ENCODE results near the gene CCDC192.
"Not testable (repeated sequence)": the region's sequence is repeated elsewhere in the genome, so short reads cannot be mapped to it uniquely, and the experiment has no call there.

The CCDC192 gene

DNA sequence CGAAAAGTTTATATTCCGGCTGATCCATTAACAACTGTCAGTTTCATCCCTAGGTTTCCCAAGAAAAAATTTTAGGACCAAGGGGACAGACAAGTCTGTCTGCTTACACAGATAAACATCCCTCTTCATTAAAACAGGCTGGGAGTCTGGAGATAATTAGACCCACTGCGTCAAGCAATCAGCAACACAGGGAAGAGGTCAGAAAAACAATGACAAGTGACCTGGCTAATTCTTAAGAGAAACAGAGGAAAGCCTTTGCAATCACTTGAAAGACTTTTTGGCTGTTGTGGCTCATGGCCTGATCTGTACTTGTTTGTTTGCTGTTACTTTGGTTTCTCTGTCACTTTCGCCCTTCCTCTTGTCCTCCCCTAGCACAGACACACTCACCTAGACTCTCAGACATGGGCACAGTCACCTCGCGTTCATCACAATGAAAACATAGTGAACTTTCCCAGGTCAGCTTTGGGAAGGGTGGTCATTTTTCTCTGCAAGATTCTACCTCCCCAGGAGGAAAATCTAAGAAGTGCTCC lies 2.9 kb upstream of the CCDC192 start:
- no peak for DNase-seq

GRCh38 chr5:127702434-127702833 lies 757 bp upstream of the CCDC192 start:
- no peak for DNase-seq

DNA sequence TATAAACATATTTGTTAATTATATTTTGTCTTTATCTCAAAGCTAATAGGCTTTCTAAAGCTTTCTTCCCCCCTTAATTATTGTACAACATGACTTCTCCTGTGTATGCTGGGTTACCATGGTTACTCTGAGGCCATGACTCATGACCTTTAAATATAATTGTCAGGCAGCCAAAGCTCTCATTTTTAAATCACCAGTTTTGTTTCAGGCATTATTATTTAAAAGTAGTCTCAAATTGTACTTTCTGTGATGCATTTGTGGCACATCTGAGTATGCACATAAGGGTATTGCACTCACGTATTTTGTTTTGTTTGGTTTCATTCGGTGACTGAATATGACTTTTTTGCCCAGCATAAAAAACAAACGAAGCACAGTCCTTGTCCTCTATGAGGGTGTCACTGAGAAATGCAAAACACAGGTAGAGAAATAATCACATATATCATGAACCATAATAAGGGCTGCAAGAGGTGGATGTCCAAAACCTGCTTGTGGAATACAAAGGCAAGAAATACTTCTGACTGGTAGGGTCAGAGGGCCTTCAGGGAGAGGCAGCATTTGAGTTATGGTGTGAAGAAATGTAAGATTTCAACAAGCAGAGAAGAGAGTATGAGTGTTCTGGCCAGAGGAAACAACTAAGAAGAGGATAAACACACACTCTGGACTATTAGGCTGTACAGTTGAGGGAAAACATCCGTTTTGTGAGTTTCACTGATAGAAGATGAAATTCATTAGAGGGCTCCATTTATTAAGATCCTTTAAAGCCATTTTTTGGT lies 2.1 kb downstream of the CCDC192 start:
- no peak for DNase-seq

DNA sequence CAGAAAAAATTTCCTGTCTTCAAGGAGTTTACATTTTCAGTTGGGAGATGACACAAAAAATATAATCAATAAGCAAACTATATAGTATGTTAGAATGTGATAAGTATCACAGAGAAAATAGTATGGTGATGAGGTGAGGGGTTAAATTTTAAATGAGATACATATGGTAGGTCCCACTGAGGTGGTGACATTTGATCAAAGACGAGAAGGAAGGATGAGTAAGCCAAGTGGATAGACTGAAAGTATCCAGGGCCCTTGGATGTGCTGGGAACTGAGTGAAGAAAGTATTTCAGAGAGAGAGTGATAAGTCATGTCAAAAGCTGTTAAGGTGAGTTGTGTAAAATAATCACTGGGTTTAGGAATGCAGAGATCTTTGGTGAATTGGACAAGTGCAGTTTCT lies 3.5 kb downstream of the CCDC192 start:
- DNase-seq, result no peak

GRCh38 chr5:127707209-127707608 lies 4.0 kb downstream of the CCDC192 start:
- no peak for DNase-seq

DNA sequence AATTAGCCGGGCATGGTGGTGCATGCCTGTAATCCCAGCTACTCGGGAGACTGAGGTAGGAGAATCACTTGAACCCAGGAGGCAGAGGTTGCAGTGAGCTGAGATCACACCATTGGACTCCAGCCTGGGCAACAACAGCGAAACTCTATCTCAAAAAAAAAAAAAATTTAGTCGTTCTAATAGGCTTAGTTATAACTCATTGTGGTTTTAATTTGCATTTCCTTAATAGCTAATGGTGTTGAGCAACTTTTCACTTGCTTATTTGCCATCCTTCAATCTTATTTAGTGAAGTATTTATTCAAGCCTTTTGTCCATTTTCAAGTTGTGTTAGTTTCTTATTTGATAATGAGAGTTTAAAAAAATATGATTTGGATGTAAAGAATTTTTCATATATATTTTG lies 9.9 kb downstream of the CCDC192 start:
- DNase-seq, result not testable (repeated sequence)

GRCh38 chr5:127718181-127718580 lies 15.0 kb downstream of the CCDC192 start:
- no peak for DNase-seq

DNA sequence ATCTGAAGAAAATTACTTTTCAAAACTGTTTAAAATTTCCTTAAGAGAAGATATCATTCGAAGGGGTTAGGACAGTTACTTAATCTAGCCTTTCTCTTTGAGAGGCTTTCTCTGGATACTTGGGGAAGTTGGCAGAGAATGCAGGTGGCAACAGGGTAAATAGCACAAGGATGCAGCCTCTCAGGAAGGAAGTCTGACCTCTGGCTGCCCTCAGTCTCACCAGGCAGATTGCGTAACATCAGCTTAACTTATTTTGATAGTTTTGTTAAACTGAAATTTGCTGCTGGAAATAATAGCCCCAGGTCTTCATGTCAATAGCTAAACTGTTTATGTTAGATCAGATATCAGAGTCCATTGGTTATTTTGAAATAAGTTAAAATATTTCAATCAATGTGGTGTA lies 20.4 kb downstream of the CCDC192 start:
- DNase-seq, result no peak

- DNase-seq, result no peak
These were observed 22.5 kb downstream of the CCDC192 start for GRCh38 chr5:127725673-127726072.

- no peak for DNase-seq
These were observed 29.8 kb downstream of the CCDC192 start for GRCh38 chr5:127732963-127733362.

DNA sequence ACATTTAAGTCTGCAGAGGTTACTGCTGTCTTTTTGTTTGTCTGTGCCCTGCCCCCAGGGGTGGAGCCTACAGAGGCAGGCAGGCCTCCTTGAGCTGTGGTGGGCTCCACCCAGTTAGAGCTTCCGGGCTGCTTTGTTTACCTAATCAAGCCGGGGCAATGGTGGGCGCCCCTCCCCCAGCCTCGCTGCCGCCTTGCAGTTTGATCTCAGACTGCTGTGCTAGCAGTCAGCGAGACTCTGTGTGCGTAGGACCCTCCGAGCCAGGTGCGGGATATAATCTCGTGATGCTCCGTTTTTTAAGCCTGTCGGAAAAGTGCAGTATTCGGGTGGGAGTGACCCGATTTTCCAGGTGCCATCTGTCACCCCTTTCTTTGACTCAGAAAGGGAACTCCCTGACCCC lies 36.2 kb downstream of the CCDC192 start:
- DNase-seq, result not testable (repeated sequence)

DNA sequence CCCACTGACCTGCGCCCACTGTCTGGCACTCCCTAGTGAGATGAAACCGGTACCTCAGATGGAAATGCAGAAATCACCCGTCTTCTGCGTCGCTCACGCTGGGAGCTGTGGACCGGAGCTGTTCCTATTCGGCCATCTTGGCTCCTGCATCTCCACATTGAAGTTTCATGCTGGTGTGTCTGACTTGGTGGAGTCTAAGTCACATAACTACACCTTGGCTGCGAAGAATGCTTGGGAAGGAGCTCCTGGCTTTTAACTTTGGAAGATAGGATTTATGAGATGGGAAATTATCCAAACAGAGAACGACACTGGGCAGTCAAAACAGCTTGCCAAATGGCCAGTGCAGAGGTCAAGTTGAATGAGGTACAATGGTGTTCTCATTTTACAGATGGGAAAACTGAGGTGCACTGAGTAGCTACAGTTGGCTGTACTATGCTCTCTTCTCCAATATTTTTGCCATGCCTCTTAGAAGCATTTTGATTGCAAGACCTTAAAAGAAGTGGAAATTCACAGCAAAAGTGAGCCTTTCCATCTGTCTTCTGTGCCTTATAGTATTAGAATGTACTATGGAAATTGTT lies 36.7 kb downstream of the CCDC192 start:
- DNase-seq, result no peak

GRCh38 chr5:127741412-127741811 lies 38.2 kb downstream of the CCDC192 start:
- no peak for DNase-seq

DNA sequence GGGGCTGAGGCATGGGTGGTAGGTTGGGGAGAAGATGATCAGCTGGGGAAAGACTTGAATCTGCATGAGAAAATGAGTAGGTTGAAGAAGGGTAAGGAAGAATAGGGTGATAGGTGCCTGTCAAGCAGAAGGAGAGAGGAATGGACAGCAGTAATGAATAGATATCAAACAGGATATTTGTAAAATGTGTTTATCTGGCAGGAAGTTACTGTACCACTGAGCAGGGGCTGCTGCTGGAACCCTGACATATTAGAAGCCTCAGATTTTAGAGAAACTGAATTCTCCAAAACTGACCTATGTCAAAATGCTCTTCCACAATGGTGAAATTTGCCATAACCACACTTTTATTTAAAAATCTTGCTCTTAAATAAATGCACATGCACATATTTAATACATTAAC lies 41.0 kb downstream of the CCDC192 start:
- no peak for DNase-seq

DNA sequence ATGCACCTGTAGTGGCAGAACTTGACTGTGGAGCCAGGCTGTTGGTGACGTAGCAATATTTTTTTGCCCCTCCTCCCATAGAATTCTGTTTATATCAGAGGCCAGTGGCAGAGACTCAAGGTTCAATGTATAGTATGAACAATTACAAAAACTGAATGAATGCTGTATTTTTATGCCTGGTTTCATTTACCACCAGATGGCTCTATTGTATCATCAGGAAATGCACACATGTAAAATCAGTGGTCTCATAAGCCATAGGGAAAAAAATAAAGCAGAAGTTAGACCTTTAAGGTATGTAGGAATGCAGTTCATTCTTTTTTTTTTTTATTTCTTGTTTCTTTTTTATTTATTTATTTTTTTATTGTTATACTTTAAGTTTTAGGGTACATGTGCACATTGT lies 43.6 kb downstream of the CCDC192 start:
- no peak for DNase-seq

DNA sequence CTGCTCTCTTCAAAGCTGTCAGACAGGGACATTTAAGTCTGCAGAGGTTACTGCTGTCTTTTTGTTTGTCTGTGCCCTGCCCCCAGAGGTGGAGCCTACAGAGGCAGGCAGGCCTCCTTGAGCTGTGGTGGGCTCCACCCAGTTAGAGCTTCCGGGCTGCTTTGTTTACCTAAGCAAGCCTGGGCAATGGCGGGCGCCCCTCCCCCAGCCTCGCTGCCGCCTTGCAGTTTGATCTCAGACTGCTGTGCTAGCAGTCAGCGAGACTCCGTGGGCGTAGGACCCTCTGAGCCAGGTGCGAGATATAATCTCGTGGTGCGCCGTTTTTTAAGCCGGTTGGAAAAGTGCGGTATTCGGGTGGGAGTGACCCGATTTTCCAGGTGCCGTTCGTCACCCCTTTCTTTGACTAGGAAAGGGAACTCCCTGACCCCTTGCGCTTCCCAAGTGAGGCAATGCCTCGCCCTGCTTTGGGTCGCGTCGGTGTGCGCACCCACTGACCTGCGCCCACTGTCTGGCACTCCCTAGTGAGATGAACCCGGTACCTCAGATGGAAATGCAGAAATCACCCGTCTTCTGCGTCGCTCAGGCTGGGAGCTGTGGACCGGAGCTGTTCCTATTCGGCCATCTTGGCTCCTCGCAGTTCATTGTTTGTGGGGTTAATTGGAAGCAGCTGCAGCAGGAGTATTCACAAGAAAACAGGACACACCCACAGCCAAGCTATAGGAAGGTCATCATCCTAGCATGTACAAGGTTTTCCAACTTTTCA lies 49.5 kb downstream of the CCDC192 start:
- not testable (repeated sequence) for DNase-seq

GRCh38 chr5:127754259-127754658 lies 51.1 kb downstream of the CCDC192 start:
- no peak for DNase-seq

DNA sequence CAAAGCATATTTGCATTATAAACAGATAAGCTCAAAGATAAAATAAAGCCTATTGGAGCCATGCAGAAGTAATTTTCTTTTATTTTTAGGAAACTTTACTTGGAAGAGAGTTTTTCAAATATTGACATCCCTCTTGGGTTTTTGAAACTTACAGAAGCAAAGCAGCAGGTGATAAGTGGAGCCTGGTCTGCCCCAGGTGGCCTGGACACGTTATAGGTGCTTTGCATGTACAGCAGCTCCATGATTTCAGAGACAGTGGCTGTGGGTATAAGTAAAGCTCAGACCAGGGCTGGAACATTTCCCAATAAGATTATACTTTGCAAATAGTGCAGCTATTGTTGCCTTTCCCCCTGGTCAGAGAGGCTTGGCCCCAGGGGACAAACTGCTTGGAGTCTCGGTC lies 51.5 kb downstream of the CCDC192 start:
- no peak for DNase-seq

DNA sequence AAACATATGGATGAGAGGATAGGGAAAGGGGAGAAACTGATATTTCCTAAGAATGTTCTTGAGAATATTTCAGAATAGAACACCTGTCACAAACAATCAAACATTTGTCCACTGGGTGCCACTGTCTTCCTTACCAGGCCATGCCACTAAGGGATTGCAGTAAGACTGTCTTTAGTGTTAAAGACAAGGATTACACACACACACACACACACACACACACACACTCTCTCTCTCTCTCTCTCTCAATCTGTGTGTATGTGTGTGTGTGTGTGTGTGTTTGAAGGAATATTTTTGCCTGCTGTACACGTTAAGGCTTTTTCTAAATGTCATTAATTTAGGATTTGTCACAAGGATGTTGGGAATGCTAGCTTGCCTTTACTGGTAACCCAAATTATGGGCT lies 54.4 kb downstream of the CCDC192 start:
- DNase-seq, result peak in 1 of 5 donors; percentile 34

DNA sequence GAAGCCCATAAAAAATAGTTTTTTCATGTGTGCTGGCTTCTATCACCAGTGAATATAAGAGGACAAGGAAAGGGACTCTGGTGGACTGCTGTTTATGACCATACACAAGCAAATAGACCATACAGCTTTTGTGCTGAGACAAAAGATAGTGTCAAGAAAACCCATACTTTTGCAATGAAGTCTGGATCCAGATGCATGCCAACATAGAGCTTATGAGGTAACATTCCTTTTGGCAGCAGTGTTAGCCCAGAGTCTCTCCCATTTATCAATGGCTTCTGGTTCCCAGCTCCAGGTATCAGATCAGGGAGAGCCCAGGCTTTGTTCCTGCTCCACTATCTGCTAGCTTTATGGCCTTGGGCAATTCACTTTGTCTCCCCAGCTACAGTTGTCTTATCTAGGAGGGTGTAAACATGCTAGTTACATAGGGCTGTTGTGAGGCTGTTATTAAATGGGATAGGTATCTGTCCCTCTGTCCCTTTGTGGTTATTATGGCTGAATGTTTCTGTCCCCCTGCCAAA lies 55.6 kb downstream of the CCDC192 start:
- no peak for DNase-seq

DNA sequence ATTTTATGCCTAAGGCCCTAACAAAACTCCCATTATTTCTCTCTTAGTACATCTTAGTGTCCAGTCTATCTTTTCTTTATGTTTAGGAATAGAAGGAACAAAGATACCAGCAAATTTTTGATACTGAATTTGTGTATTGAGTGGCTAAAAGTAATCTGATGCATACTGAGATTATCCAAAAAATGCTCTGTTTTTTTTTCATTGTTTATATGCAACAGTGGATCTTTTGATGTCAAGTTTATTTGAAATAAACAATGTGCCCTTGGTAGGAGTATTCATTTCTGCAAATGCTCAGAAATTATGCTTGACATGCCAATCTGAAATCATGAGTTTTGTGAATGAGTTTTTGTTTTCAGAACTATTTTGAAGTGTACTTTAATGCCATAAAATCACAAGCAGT lies 58.7 kb downstream of the CCDC192 start:
- DNase-seq, result no peak

GRCh38 chr5:127762412-127762811 lies 59.2 kb downstream of the CCDC192 start:
- no peak for DNase-seq

- DNase-seq, result no peak
These were observed 63.6 kb downstream of the CCDC192 start for GRCh38 chr5:127766676-127767335.
